ENCODE results near the gene WARS2. TPM values are rescaled to one million over a fixed set of nuclear protein-coding genes. Genes with fewer than 3 reads are reported as not detected.

WARS2 gene
- total and polyA plus RNA-seq, 2 of the 8 experiments (the other 6 are each of a cell fraction or from before 2014, with no cell fraction given), result 4.3 to 12.9 TPM

- no peak for TF ChIP-seq USF2 (IDR thresholded peaks at IDR 0.05; ENCODE audit: low read length)
Measured at GRCh38 chr1:119184972-119185371, 44.5 kb upstream of the WARS2 start (continued).

All from H1 (cell line).